ENCODE results near the gene MGAT5.

MGAT5 gene

GRCh38 chr2:134441153-134441863 is 187.4 kb downstream of the MGAT5 start:
- Histone ChIP-seq H3K4me3 (ENCODE audit: low read depth in 1 of 2, low read length in 1 of 2) (no peak overlapping the region), H3K9me3 (no peaks in the 10 kb centered on the region), H3K27ac (no peak overlapping the region), H3K36me3 (peaks cover 79% of the 10 kb centered on the region), H3K27me3 (no peaks in the 10 kb centered on the region), H3K4me1 (ENCODE audit: control insufficient read depth in 1 of 2, insufficient read depth in 1 of 2, low read depth in 1 of 2, low read length in 1 of 2) (peaks cover 0 to 3% of the 10 kb centered on the region in 2 experiments)
- no peak for TF ChIP-seq CTCF (IDR thresholded peaks at IDR 0.05)

GRCh38 chr2:134443814-134444480 is 190.1 kb downstream of the MGAT5 start:
- H3K36me3 ChIP-seq, result peaks cover 92% of the 10 kb centered on the region
- TF ChIP-seq CTCF (IDR thresholded peaks at IDR 0.05), result no peak

GRCh38 chr2:134445116-134445515 is 191.2 kb downstream of the MGAT5 start:
- H3K4me1 ChIP-seq (ENCODE audit: control insufficient read depth in 1 of 2, insufficient read depth in 1 of 2, low read depth in 1 of 2, low read length in 1 of 2), result no peaks in the 10 kb centered on the region
- no peaks in the 10 kb centered on the region for H3K9me3 ChIP-seq
- H3K27ac ChIP-seq, result no peak overlapping the region
- H3K27me3 ChIP-seq, result no peaks in the 10 kb centered on the region
- H3K36me3 ChIP-seq, result peaks cover 99% of the 10 kb centered on the region
- no peak for TF ChIP-seq CTCF (IDR thresholded peaks at IDR 0.05)
- H3K4me3 ChIP-seq (ENCODE audit: low read depth in 1 of 2, low read length in 1 of 2), result no peak overlapping the region

More at GRCh38 chr2:134443814-134444480, 190.1 kb downstream of the MGAT5 start:
- Histone ChIP-seq H3K27me3 (no peaks in the 10 kb centered on the region), H3K9me3 (no peaks in the 10 kb centered on the region), H3K27ac (no peak overlapping the region), H3K4me1 (ENCODE audit: control insufficient read depth in 1 of 2, insufficient read depth in 1 of 2, low read depth in 1 of 2, low read length in 1 of 2) (peaks cover 0 to 3% of the 10 kb centered on the region in 2 experiments), H3K4me3 (ENCODE audit: low read depth in 1 of 2, low read length in 1 of 2) (no peak overlapping the region)

GRCh38 chr2:134445985-134446382 is 192.1 kb downstream of the MGAT5 start:
- TF ChIP-seq CTCF (IDR thresholded peaks at IDR 0.05), result no peak
- H3K27ac ChIP-seq, result no peak overlapping the region
- H3K9me3 ChIP-seq, result no peaks in the 10 kb centered on the region
- peaks cover 93% of the 10 kb centered on the region for H3K36me3 ChIP-seq
- no peak overlapping the region for H3K4me3 ChIP-seq (ENCODE audit: low read depth in 1 of 2, low read length in 1 of 2)
- H3K4me1 ChIP-seq (ENCODE audit: control insufficient read depth in 1 of 2, insufficient read depth in 1 of 2, low read depth in 1 of 2, low read length in 1 of 2), result no peaks in the 10 kb centered on the region
- no peaks in the 10 kb centered on the region for H3K27me3 ChIP-seq

- no peak overlapping the region for H3K4me3 ChIP-seq (ENCODE audit: low read depth in 1 of 2, low read length in 1 of 2)
- no peaks in the 10 kb centered on the region for H3K4me1 ChIP-seq (ENCODE audit: control insufficient read depth in 1 of 2, insufficient read depth in 1 of 2, low read depth in 1 of 2, low read length in 1 of 2)
- peaks cover 88% of the 10 kb centered on the region for H3K36me3 ChIP-seq
- TF ChIP-seq CTCF (IDR thresholded peaks at IDR 0.05), result no peak
- H3K27me3 ChIP-seq, result no peaks in the 10 kb centered on the region
- H3K9me3 ChIP-seq, result no peaks in the 10 kb centered on the region
- H3K27ac ChIP-seq, result no peak overlapping the region
These were observed 192.6 kb downstream of the MGAT5 start for GRCh38 chr2:134446383-134447017.
